ENCODE measurements around the gene GPR119.

DNA sequence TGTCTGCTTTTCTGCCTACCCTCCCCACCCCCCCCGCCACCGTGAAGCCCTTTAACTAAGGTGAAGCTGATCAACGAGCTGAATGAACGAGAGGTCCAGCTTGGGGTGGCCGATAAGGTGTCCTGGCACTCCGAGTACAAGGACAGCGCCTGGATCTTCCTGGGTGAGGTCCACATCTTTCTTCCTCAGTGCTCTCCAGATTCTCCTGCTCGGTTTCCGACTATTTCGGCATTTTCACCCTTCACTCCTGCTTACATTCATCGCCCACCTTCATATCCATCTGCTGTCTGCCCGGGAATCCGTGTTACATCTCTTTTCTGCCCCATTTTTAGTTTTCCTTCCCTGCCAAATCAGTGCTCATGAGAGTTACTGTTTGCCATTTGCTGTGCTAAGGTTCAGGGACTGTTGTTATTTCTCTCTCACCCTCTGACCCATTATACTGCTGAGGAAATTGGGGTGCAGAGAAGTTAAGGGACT, 16.8 kb upstream of the GPR119 start:
- no peak for TF ChIP-seq POLR2AphosphoS5 (IDR thresholded peaks at IDR 0.05; ENCODE audit: low read depth, low read length)
- no peak for TF ChIP-seq CEBPB (IDR thresholded peaks at IDR 0.05; ENCODE audit: low read depth)
- TF ChIP-seq ZNF274 (IDR thresholded peaks at IDR 0.05; ENCODE audit: low read depth, low read length): no peak
- no peak for TF ChIP-seq EZH2 (IDR thresholded peaks at IDR 0.05)
- TF ChIP-seq CTCF (IDR thresholded peaks at IDR 0.05 in 2 of 3, conservative IDR thresholded peaks at IDR 0.05 in 1 of 3; ENCODE audit: borderline replicate concordance in 1 of 3, insufficient read depth in 1 of 3, low read depth in 2 of 3, low read length in 2 of 3): no peak
- no peak for TF ChIP-seq ZFX (IDR thresholded peaks at IDR 0.05)
- TF ChIP-seq ZBTB33 (IDR thresholded peaks at IDR 0.05; ENCODE audit: extremely low read depth, insufficient replicate concordance, low read length): no peak
- no peak for TF ChIP-seq EZH2phosphoT487 (IDR thresholded peaks at IDR 0.05; ENCODE audit: borderline replicate concordance)
